ENCODE measurements around the gene FMR1NB.

Gene FMR1NB

GRCh38 chrX:147960722-147961121 is 20.4 kb upstream of the FMR1NB start:
- no peak for TF ChIP-seq CTCF (IDR thresholded peaks at IDR 0.05; ENCODE audit: poor library complexity, severe bottlenecking)
- DNase-seq (ENCODE audit: low spot score) = no peak
- Histone ChIP-seq H3K27me3 (ENCODE audit: insufficient read depth, poor library complexity, severe bottlenecking) (no peaks in the 10 kb centered on the region), H3K4me1 (ENCODE audit: insufficient read depth, poor library complexity, severe bottlenecking) (no peaks in the 10 kb centered on the region), H3K4me3 (ENCODE audit: severe bottlenecking) (no peak overlapping the region), H3K27ac (ENCODE audit: poor library complexity, severe bottlenecking) (no peak overlapping the region), H3K36me3 (ENCODE audit: low read depth) (no peaks in the 10 kb centered on the region), H3K9me3 (ENCODE audit: severe bottlenecking) (no peaks in the 10 kb centered on the region)
- ATAC-seq (ENCODE audit: low read depth) = no peak

DNA sequence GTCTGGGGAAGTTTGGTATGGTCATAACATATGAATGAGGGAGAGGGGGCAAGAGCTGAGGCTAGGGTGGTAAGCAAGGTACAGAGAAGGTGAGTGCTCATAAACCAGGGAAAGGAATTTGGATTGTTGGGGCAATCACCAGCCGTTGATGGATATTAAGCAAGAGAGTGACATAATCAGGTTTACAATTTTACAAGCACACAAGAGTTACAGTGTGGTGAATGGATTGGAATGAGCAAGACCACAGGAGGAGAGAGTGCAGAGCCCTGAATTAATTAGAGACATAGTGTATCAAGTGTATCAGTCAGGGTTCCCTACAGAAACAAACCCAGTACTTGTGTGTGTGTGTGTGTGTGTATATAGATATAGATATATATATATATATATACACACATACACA is 18.7 kb upstream of the FMR1NB start:
- ATAC-seq (ENCODE audit: low read depth) = peak; percentile 44; the same call in 2 of the 3 replicates
- H3K27ac ChIP-seq (ENCODE audit: poor library complexity, severe bottlenecking) = no peak overlapping the region
- H3K4me3 ChIP-seq (ENCODE audit: severe bottlenecking) = no peak overlapping the region
- no peaks in the 10 kb centered on the region for H3K4me1 ChIP-seq (ENCODE audit: insufficient read depth, poor library complexity, severe bottlenecking)
- DNase-seq (ENCODE audit: low spot score) = no peak
- no peak for TF ChIP-seq CTCF (IDR thresholded peaks at IDR 0.05; ENCODE audit: poor library complexity, severe bottlenecking)
- H3K9me3 ChIP-seq (ENCODE audit: severe bottlenecking) = no peaks in the 10 kb centered on the region
- no peaks in the 10 kb centered on the region for H3K36me3 ChIP-seq (ENCODE audit: low read depth)
- H3K27me3 ChIP-seq (ENCODE audit: insufficient read depth, poor library complexity, severe bottlenecking) = no peaks in the 10 kb centered on the region

DNA sequence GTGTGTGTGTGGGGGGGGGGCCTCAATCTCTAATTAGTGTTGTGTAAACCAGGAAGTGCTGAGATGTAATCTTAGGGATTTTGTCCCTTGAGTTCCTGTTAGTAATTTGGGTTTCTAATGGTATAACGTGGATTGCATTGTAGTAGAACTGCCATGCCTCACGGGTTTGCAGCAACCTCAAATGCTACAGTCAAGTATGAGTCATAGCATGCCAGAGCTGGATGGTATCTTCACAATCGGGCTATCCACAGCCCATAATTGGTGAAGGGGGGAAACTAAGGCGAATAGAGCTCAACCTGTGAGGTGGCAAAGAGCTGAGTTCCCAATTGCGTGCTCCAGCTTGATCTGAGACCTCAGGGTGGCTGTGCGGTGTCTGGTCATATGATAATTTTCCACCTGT is 2.2 kb upstream of the FMR1NB start:
- Histone ChIP-seq H3K36me3 (ENCODE audit: low read depth) (no peaks in the 10 kb centered on the region), H3K4me3 (ENCODE audit: severe bottlenecking) (no peak overlapping the region), H3K27ac (ENCODE audit: poor library complexity, severe bottlenecking) (no peak overlapping the region), H3K27me3 (ENCODE audit: insufficient read depth, poor library complexity, severe bottlenecking) (no peaks in the 10 kb centered on the region), H3K9me3 (ENCODE audit: severe bottlenecking) (no peaks in the 10 kb centered on the region), H3K4me1 (ENCODE audit: insufficient read depth, poor library complexity, severe bottlenecking) (no peaks in the 10 kb centered on the region)
- DNase-seq (ENCODE audit: low spot score) = no peak
- TF ChIP-seq CTCF (IDR thresholded peaks at IDR 0.05; ENCODE audit: poor library complexity, severe bottlenecking) = no peak
- ATAC-seq (ENCODE audit: low read depth) = no peak

DNA sequence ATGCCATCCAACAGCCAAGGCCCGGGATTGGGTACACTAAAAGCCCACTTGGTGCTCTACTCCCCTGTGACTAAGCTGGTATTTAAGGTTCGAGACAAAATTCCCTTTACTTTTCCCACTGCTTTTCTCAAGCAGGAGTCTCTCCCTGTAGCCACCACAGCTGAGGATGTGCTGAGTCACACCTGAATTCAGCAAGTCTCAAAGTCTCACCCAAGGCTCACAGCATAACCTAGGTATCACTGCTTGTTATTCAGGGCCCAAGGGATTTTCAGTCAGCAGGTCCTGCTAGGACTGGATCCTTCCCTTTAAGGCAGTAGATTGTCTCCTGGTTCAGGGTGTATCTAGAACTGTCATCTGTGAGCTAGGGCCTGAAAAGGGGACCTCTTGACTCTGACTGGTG is 39.2 kb downstream of the FMR1NB start:
- no peaks in the 10 kb centered on the region for H3K4me1 ChIP-seq (ENCODE audit: insufficient read depth, poor library complexity, severe bottlenecking)
- no peaks in the 10 kb centered on the region for H3K9me3 ChIP-seq (ENCODE audit: severe bottlenecking)
- DNase-seq (ENCODE audit: low spot score) = no peak

More for the DNA sequence above, 39.2 kb downstream of the FMR1NB start:
- ATAC-seq (ENCODE audit: low read depth) = no peak
- TF ChIP-seq CTCF (IDR thresholded peaks at IDR 0.05; ENCODE audit: poor library complexity, severe bottlenecking) = no peak
- Histone ChIP-seq H3K4me3 (ENCODE audit: severe bottlenecking) (no peak overlapping the region), H3K27me3 (ENCODE audit: insufficient read depth, poor library complexity, severe bottlenecking) (no peaks in the 10 kb centered on the region), H3K27ac (ENCODE audit: poor library complexity, severe bottlenecking) (no peak overlapping the region), H3K36me3 (ENCODE audit: low read depth) (no peaks in the 10 kb centered on the region)
